ENCODE results near the gene LTBP1. TPM values are rescaled to one million over a fixed set of nuclear protein-coding genes. Genes with fewer than 3 reads are reported as not detected.

The LTBP1 gene
- polyA plus RNA-seq, 1 experiment = 124 TPM

GRCh38 chr2:33034784-33035183 lies 88.0 kb downstream of the LTBP1 start:
- TF ChIP-seq CTCF (IDR thresholded peaks at IDR 0.05; ENCODE audit: insufficient read depth, low read depth, low read length) = peak; percentile 46
- Histone ChIP-seq H3K27me3 (ENCODE audit: control insufficient read depth, insufficient read depth, low read length) (0 out of 2 replicates have a peak, but pooled peaks cover 1% of the 10 kb centered on the region), H3K36me3 (ENCODE audit: control insufficient read depth, insufficient read depth, low read length) (no peaks in the 10 kb centered on the region), H3K4me3 (ENCODE audit: low read depth, low read length) (no peak overlapping the region)
- no peak for DNase-seq (ENCODE audit: low read depth)
- ChIA-PET CTCF (interaction anchor here (0.6 to 6.5 kb wide), 29 partner anchors 8 to 408 kb away, joined by 3 to 94 read pairs (median 5); partner anchors contain the start of gene LTBP1), POLR2A (no interaction called here)

GRCh38 chr2:33038230-33038629 lies 91.5 kb downstream of the LTBP1 start:
- TF ChIP-seq CTCF (IDR thresholded peaks at IDR 0.05; ENCODE audit: insufficient read depth, low read depth, low read length) = no peak
- ChIA-PET CTCF (interaction anchor here (1.0 kb wide), 2 partner anchors 328 to 403 kb away, joined by 3 to 4 read pairs; no protein-coding TSS in a partner anchor), POLR2A (no interaction called here)
- H3K27me3 ChIP-seq (ENCODE audit: control insufficient read depth, insufficient read depth, low read length) = no peaks in the 10 kb centered on the region
- no peak overlapping the region for H3K4me3 ChIP-seq (ENCODE audit: low read depth, low read length)
- DNase-seq (ENCODE audit: low read depth) = no peak
- H3K36me3 ChIP-seq (ENCODE audit: control insufficient read depth, insufficient read depth, low read length) = no peaks in the 10 kb centered on the region

DNA sequence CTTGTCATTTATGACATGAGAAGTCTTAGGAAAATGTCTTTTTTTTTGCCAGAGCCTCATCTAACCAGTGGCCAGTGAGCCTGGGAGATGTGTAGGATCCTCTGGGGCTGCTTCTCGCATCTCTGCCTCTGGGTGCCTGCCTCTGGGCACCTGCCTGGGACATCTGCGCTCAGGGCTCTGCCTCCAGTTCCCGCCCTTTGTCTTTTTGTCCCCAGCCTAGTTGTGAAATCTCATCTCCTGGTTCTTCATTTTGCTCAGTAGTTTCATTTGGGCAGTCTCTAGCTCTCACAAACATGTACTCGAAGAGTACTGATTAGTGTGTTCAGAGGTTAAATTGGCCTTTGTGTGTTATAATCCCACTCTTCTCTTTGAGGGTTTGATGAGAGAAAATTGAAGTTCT lies 92.0 kb downstream of the LTBP1 start:
- ChIA-PET POLR2A (no interaction called here), CTCF (interaction anchor here (0.7 to 1.0 kb wide), 2 partner anchors 204 to 403 kb away, joined by 3 to 4 read pairs; no protein-coding TSS in a partner anchor)
- no peak for TF ChIP-seq CTCF (IDR thresholded peaks at IDR 0.05; ENCODE audit: insufficient read depth, low read depth, low read length)
- Histone ChIP-seq H3K27me3 (ENCODE audit: control insufficient read depth, insufficient read depth, low read length) (no peaks in the 10 kb centered on the region), H3K36me3 (ENCODE audit: control insufficient read depth, insufficient read depth, low read length) (no peaks in the 10 kb centered on the region), H3K4me3 (ENCODE audit: low read depth, low read length) (no peak overlapping the region)
- no peak for DNase-seq (ENCODE audit: low read depth)

DNA sequence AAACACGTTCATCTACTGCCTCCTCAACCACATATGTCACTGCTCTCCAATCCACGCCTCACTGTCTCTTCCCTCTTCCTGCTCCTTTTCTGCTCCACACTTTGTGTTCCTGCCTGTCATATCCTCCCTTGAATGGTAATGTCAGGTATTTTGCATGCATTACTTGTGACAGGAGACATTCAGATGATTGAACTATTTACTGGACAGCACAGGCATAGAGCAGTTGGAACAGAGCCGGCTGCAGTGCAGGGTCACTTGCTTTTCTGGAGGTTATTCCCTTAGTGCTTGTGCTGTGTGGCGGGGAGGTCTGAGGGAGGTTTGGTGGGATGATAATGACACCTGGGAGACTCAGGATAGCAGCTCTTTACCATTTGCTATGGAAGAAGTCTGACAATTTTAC lies 93.8 kb downstream of the LTBP1 start:
- no peak overlapping the region for H3K4me3 ChIP-seq (ENCODE audit: low read depth, low read length)
- ChIA-PET CTCF (no interaction called here), POLR2A (no interaction called here)
- TF ChIP-seq CTCF (IDR thresholded peaks at IDR 0.05; ENCODE audit: insufficient read depth, low read depth, low read length) = no peak
- no peaks in the 10 kb centered on the region for H3K27me3 ChIP-seq (ENCODE audit: control insufficient read depth, insufficient read depth, low read length)
- no peaks in the 10 kb centered on the region for H3K36me3 ChIP-seq (ENCODE audit: control insufficient read depth, insufficient read depth, low read length)
- no peak for DNase-seq (ENCODE audit: low read depth)

DNA sequence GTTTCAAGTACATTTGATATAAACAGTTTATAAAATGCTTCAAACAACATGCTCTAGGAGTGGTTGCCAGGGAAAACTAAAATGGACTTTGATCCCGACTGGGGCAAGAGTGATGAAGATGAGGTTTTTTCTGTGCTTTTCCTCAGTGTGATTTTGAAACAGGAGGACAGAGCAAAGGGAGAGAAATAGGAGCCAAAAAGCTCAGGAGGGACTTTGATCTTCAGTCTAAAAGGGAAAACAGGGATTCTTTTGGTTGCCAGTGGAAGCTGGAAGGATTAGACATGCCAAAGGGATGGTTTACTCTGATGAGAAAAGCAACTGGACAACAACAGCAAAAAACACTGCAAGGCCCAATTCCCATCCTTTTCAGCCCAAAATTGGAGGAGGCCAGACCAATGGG lies 95.5 kb downstream of the LTBP1 start:
- Histone ChIP-seq H3K4me3 (ENCODE audit: low read depth, low read length) (no peak overlapping the region), H3K36me3 (ENCODE audit: control insufficient read depth, insufficient read depth, low read length) (no peaks in the 10 kb centered on the region), H3K27me3 (ENCODE audit: control insufficient read depth, insufficient read depth, low read length) (no peaks in the 10 kb centered on the region)
- POLR2A ChIA-PET = no interaction called here
- no peak for TF ChIP-seq CTCF (IDR thresholded peaks at IDR 0.05; ENCODE audit: insufficient read depth, low read depth, low read length)
- CTCF ChIA-PET = interaction anchor here (0.8 to 2.0 kb wide), 2 partner anchors 8 to 228 kb away, joined by 3 to 7 read pairs; no protein-coding TSS in a partner anchor
- DNase-seq (ENCODE audit: low read depth) = no peak

Measured in BJ (cell line).